Panc1 (cell line): Measurements from ENCODE around the gene FMNL3. TPM values are rescaled to one million over a fixed set of nuclear protein-coding genes. Genes with fewer than 3 reads are reported as not detected.

Source experiments
- ATAC-seq: fragments of 200-7000 bp; cut with Tn5 transposase; 2 replicates; pipeline ENCODE4 v1.9.1; 2020; ENCODE audit warnings: mild to moderate bottlenecking, moderate library complexity
- BruUV-seq: library from RNA; stranded (reverse); fragments of 400-500 nt; replicated peaks from 2 replicates; lab custom pipeline; 2021; lab: Mats Ljungman, UMichigan
- CTCF ChIA-PET: fragments of 300-600 bp; sonication (Branson Sonifier 250); formaldehyde crosslinking; loops from one replicate; lab custom pipeline; 2022; ENCODE audit warnings: antibody characterized with exemption; lab: Charles Lee
- POLR2A ChIA-PET: fragments of 300-600 bp; sonication (Branson Sonifier 250); formaldehyde crosslinking; loops from one replicate; lab custom pipeline; 2022; ENCODE audit warnings: antibody characterized with exemption; lab: Charles Lee
- DNase-seq: peaks from one replicate; pipeline ENCODE4 v3.0.0-alpha.2; 2010; ENCODE audit warnings: low read depth, low spot score
- H3K27ac ChIP-seq: 2 replicates; pipeline ENCODE4 v1.5.1; 2011; ENCODE audit warnings: mild to moderate bottlenecking, low read length, inconsistent platforms
- H3K27me3 ChIP-seq: fragments of 200-500 bp; sonication (Bioruptor generic); 2 replicates; pipeline ENCODE4 v1.6.0; 2014; ENCODE audit warnings: low read length, inconsistent platforms; ENCODE audit not compliant: control insufficient read depth, insufficient read depth
- H3K36me3 ChIP-seq: fragments of 200-500 bp; sonication (Bioruptor generic); 2 replicates; pipeline ENCODE4 v1.5.1; 2014; ENCODE audit warnings: inconsistent platforms, mild to moderate bottlenecking, low read length, moderate library complexity; ENCODE audit not compliant: control insufficient read depth, insufficient read depth
- H3K4me1 ChIP-seq: 2 replicates; pipeline ENCODE4 v1.5.1; 2011; ENCODE audit warnings: inconsistent platforms, mild to moderate bottlenecking, low read length, moderate library complexity; ENCODE audit not compliant: control insufficient read depth, insufficient read depth
- H3K4me3 ChIP-seq, 2 experiments: 2 replicates each; pipeline ENCODE4 v1.5.1; 2011 to 2012; ENCODE audit warnings: low read depth in 2 of 2, low read length in 2 of 2, mild to moderate bottlenecking in 2 of 2, inconsistent platforms in 1 of 2, moderate library complexity in 1 of 2
- H3K9me3 ChIP-seq: fragments of 200-500 bp; sonication (Bioruptor generic); 2 replicates; pipeline ENCODE4 v1.5.1; 2014; ENCODE audit warnings: low read depth, mild to moderate bottlenecking, inconsistent platforms, low read length, moderate library complexity; ENCODE audit not compliant: control insufficient read depth, insufficient read depth
- POLR2AphosphoS5 ChIP-seq: IDR thresholded peaks from 2 replicates; pipeline ENCODE4 v1.6.1; 2012; ENCODE audit warnings: mild to moderate bottlenecking, low read depth, low read length, moderate library complexity
- SIN3A ChIP-seq: IDR thresholded peaks from 2 replicates; pipeline ENCODE4 v1.6.1; 2012; ENCODE audit warnings: low read depth, mild to moderate bottlenecking, low read length, moderate library complexity, borderline replicate concordance; ENCODE audit not compliant: insufficient read depth
- TCF7L2 ChIP-seq: IDR thresholded peaks from 2 replicates; pipeline ENCODE4 v1.6.1; 2011; ENCODE audit warnings: mild to moderate bottlenecking, low read depth, low read length, inconsistent platforms
- in situ Hi-C: cut with HindIII; loops from 2 replicates; pipeline ENCODE4 v1.10.0; 2016; ENCODE audit warnings: low sequenced_read_pairs, low pct_unique_long_range_greater_than_20kb
- intact Hi-C: fragments of 100-400 bp; cut with micrococcal nuclease; formaldehyde crosslinking; loops from one replicate; pipeline ENCODE4 v1.10.0; 2022; ENCODE audit not compliant: unreplicated experiment
- total RNA-seq: library from RNA; stranded (reverse); gene quantifications from one replicate; pipeline ENCODE4 v1.2.1, GENCODE V29; 2021; ENCODE audit not compliant: unreplicated experiment
- TF ChIP-seq, protein P1 (sequence below): fragments of 450-650 bp; IDR thresholded peaks from 2 replicates; pipeline ENCODE4 v1.5.1; 2017; ENCODE audit warnings: mild to moderate bottlenecking
- TF ChIP-seq, protein P2 (sequence below), 2 experiments: IDR thresholded peaks; 2 replicates each; pipeline ENCODE4 v1.6.1; 2011 to 2012; ENCODE audit warnings: low read depth in 2 of 2, control low read depth in 1 of 2, low read length in 1 of 2, mild to moderate bottlenecking in 1 of 2, moderate library complexity in 1 of 2; ENCODE audit not compliant: insufficient read depth in 1 of 2

FMNL3 gene
- total RNA-seq, 1 experiment from 2014 or later = 25.7 TPM

DNA sequence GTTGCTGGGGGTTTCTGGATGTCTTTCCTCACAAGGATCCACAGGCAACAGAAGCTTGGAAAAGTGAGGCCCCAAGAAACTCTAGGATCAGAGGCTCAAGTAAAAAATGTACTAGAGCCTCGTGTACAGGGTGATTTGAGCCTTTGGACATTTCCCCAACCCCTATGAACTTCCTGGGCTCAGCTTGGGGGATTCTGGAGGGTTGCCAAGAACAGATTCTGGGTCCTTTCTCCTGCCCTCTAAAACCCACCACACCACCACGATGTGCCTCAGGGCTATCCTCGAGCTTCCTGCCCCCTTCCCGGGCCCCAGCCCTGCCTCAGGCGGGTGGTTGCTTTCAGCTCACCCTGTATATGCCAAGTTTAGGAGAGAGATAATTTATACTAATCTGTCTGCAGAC is 102.3 kb downstream of the FMNL3 start:
- Histone ChIP-seq H3K9me3 (no peaks in the 10 kb centered on the region), H3K4me1 (no peaks in the 10 kb centered on the region), H3K27me3 (no peaks in the 10 kb centered on the region), H3K4me3 (no peak overlapping the region), H3K27ac (no peak overlapping the region), H3K36me3 (no peaks in the 10 kb centered on the region)
- CTCF ChIA-PET = interaction anchor here (0.6 kb wide), 1 partner anchor 40 kb away, joined by 3 read pairs; no protein-coding TSS in a partner anchor
- intact Hi-C loops (no loop called here), in situ Hi-C loops (no loop called here)
- ATAC-seq = no peak
- POLR2A ChIA-PET = interaction anchor here (0.5 to 0.7 kb wide), 2 partner anchors 17 to 42 kb away, joined by 3 to 4 read pairs; no protein-coding TSS in a partner anchor
- no TSS peak for BruUV-seq
- DNase-seq = no peak
- no peak for TF ChIP-seq TCF7L2
- TF ChIP-seq SIN3A = no peak
- TF ChIP-seq, protein P1, sequence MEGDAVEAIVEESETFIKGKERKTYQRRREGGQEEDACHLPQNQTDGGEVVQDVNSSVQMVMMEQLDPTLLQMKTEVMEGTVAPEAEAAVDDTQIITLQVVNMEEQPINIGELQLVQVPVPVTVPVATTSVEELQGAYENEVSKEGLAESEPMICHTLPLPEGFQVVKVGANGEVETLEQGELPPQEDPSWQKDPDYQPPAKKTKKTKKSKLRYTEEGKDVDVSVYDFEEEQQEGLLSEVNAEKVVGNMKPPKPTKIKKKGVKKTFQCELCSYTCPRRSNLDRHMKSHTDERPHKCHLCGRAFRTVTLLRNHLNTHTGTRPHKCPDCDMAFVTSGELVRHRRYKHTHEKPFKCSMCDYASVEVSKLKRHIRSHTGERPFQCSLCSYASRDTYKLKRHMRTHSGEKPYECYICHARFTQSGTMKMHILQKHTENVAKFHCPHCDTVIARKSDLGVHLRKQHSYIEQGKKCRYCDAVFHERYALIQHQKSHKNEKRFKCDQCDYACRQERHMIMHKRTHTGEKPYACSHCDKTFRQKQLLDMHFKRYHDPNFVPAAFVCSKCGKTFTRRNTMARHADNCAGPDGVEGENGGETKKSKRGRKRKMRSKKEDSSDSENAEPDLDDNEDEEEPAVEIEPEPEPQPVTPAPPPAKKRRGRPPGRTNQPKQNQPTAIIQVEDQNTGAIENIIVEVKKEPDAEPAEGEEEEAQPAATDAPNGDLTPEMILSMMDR = no peak
- TF ChIP-seq, protein P2, sequence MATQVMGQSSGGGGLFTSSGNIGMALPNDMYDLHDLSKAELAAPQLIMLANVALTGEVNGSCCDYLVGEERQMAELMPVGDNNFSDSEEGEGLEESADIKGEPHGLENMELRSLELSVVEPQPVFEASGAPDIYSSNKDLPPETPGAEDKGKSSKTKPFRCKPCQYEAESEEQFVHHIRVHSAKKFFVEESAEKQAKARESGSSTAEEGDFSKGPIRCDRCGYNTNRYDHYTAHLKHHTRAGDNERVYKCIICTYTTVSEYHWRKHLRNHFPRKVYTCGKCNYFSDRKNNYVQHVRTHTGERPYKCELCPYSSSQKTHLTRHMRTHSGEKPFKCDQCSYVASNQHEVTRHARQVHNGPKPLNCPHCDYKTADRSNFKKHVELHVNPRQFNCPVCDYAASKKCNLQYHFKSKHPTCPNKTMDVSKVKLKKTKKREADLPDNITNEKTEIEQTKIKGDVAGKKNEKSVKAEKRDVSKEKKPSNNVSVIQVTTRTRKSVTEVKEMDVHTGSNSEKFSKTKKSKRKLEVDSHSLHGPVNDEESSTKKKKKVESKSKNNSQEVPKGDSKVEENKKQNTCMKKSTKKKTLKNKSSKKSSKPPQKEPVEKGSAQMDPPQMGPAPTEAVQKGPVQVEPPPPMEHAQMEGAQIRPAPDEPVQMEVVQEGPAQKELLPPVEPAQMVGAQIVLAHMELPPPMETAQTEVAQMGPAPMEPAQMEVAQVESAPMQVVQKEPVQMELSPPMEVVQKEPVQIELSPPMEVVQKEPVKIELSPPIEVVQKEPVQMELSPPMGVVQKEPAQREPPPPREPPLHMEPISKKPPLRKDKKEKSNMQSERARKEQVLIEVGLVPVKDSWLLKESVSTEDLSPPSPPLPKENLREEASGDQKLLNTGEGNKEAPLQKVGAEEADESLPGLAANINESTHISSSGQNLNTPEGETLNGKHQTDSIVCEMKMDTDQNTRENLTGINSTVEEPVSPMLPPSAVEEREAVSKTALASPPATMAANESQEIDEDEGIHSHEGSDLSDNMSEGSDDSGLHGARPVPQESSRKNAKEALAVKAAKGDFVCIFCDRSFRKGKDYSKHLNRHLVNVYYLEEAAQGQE (IDR thresholded peaks at IDR 0.05; ENCODE audit: insufficient read depth in 1 of 2, low read depth in 2 of 2, low read length in 1 of 2) = no peak
- TF ChIP-seq POLR2AphosphoS5 = no peak

DNA sequence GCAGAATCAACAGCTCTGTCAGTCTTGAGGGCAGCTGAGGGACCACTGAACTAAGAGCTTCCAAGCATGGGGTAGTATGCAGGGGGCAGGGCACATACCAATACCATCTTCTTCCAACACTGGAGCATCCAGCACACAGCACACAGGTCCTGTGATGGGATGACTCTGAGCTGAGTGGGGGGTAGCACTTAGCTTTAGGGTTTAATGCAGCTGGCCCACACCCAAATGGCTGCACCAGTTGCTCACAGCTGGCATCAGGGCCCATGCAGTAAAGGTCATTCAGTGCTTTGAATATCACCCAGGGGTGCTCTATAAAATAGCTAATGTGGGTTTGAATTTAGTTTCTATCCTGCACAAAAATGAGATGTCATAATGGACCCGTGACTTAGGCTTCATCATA is 103.5 kb downstream of the FMNL3 start:
- intact Hi-C loops (no loop called here), in situ Hi-C loops (no loop called here)
- no peaks in the 10 kb centered on the region for H3K9me3 ChIP-seq
- TF ChIP-seq POLR2AphosphoS5 (no peak), TCF7L2 (no peak), SIN3A (no peak)
- TF ChIP-seq, protein P2 (IDR thresholded peaks at IDR 0.05; ENCODE audit: insufficient read depth in 1 of 2, low read depth in 2 of 2, low read length in 1 of 2) = no peak
- TF ChIP-seq, protein P1 = no peak
- H3K36me3 ChIP-seq = no peaks in the 10 kb centered on the region
- H3K27me3 ChIP-seq = no peaks in the 10 kb centered on the region
- ChIA-PET POLR2A (no interaction called here), CTCF (interaction anchor here (1.0 kb wide), 1 partner anchor 19 kb away, joined by 9 read pairs; the partner anchor contains the start of gene PRPF40B)
- H3K4me3 ChIP-seq = no peak overlapping the region
- ATAC-seq (no peak), DNase-seq (no peak)
- H3K27ac ChIP-seq = no peak overlapping the region
- H3K4me1 ChIP-seq = no peaks in the 10 kb centered on the region
- BruUV-seq = no TSS peak
